ENCODE results near the gene PCDHAC1. TPM values are rescaled to one million over a fixed set of nuclear protein-coding genes. Genes with fewer than 3 reads are reported as not detected.
"Not testable (repeated sequence)": the region's sequence is repeated elsewhere in the genome, so short reads cannot be mapped to it uniquely, and the experiment has no call there.

PCDHAC1 gene
- total RNA-seq, result 0.71 TPM

GRCh38 chr5:140925806-140926442, at the start of gene PCDHAC1:
Gene PCDHAC1, plus strand, starts transcription at chr5:140926299. Its CDS starts 594 bp downstream, at chr5:140926893.
- DNase-seq (ENCODE audit: low spot score), result no peak
- intact Hi-C loops (cut with DNase I), result no loop called here
- peak; percentile 64 for ATAC-seq

DNA sequence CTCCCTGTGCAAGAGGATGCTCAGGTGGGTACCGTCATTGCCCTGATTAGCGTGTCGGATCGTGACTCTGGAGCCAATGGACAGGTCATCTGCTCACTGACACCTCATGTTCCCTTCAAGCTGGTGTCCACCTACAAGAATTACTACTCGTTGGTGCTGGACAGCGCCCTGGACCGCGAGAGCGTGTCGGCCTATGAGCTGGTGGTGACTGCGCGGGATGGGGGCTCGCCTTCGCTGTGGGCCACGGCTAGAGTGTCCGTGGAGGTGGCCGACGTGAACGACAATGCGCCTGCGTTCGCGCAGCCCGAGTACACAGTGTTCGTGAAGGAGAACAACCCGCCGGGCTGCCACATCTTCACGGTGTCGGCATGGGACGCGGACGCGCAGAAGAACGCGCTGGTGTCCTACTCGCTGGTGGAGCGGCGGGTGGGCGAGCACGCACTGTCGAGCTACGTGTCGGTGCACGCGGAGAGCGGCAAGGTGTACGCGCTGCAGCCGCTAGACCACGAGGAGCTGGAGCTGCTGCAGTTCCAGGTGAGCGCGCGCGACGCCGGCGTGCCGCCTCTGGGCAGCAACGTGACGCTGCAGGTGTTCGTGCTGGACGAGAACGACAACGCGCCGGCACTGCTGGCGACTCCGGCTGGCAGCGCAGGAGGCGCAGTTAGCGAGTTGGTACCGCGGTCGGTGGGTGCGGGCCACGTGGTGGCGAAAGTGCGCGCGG, 49.4 kb upstream of the PCDHAC1 start:
- intact Hi-C loops (cut with DNase I); DNase-seq (ENCODE audit: low spot score); ATAC-seq: not testable (repeated sequence)

DNA sequence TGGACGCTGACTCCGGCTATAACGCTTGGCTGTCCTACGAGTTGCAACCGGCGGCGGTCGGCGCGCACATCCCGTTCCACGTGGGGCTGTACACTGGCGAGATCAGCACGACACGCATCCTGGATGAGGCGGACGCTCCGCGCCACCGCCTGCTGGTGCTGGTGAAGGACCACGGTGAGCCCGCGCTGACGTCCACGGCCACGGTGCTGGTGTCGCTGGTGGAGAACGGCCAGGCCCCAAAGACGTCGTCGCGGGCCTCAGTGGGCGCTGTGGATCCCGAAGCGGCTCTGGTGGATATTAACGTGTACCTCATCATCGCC, 48.9 kb upstream of the PCDHAC1 start:
- no peak for ATAC-seq
- DNase-seq (ENCODE audit: low spot score), result no peak
- intact Hi-C loops (cut with DNase I), result no loop called here

GRCh38 chr5:140881889-140882590, 44.1 kb upstream of the PCDHAC1 start, which contains the start of gene PCDHA13:
Gene PCDHA13, plus strand, starts transcription at chr5:140882124. Its CDS starts 145 bp downstream, at chr5:140882269.
- intact Hi-C loops (cut with DNase I), result no loop called here
- DNase-seq (ENCODE audit: low spot score), result no peak
- ATAC-seq, result no peak

GRCh38 chr5:140882591-140882899, 43.6 kb upstream of the PCDHAC1 start:
- no peak for ATAC-seq
- DNase-seq (ENCODE audit: low spot score), result no peak
- intact Hi-C loops (cut with DNase I), result no loop called here

DNA sequence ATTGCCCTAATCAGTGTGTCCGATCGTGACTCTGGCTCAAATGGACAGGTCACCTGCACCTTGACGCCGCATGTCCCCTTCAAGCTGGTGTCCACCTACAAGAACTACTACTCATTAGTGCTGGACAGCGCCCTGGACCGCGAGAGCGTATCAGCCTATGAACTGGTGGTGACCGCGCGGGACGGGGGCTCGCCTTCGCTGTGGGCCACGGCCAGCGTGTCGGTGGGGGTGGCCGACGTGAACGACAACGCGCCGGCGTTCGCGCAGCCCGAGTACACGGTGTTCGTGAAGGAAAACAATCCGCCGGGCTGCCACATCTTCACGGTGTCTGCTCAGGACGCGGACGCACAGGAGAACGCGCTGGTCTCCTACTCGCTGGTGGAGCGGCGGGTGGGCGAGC, 42.7 kb upstream of the PCDHAC1 start:
- intact Hi-C loops (cut with DNase I), result no loop called here
- ATAC-seq (no peak), DNase-seq (ENCODE audit: low spot score) (no peak)

- intact Hi-C loops (cut with DNase I), result no loop called here
- DNase-seq (ENCODE audit: low spot score), result no peak
- ATAC-seq, result no peak
Measured at GRCh38 chr5:140883927-140884697, 42.0 kb upstream of the PCDHAC1 start.

DNA sequence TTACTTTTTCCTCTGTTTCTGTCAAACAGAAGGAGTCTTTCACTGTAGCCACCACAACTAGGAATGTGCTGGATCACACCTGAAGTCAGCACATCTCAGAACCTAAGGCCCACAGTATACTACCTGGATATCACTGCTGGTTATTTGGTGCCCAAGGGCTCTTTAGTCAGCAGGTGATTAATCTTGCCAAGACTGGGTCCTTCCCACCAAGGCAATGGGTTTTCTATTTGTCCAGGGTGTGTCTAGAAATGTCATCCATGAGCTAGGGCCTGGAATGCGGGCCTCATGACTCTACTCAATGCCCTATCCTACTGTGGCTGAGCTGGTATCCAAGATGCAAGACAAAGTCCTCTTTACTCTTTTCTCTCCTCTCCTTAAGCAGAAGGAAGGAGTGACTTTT, 9.8 kb upstream of the PCDHAC1 start:
- intact Hi-C loops (cut with DNase I), result no loop called here
- no peak for ATAC-seq
- no peak for DNase-seq (ENCODE audit: low spot score)

DNA sequence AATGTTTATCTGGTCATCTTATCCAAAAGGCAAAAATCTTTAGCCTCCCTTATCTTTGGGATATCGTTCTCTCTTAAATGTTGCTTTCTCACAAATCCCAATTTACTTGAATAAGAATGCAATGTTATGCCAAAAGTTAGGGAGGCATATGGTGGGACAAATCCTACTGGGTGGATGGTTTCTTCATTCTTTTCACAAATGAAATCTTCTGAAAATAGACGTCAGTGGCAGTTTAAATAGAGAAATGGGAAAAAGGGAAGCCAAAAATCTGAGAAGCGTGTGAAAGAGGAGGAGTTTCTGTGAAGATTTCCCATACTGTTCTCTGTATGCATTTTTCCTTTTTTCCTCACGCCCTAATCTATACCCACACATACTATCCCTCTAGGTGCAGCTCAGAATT, 2.5 kb upstream of the PCDHAC1 start:
- DNase-seq (ENCODE audit: low spot score), result no peak
- intact Hi-C loops (cut with DNase I), result no loop called here
- ATAC-seq, result no peak

- intact Hi-C loops (cut with DNase I), result no loop called here
- ATAC-seq, result peak; percentile 89
- peak; percentile 83 for DNase-seq (ENCODE audit: low spot score)
Measured at GRCh38 chr5:140926443-140927227, 536 bp downstream of the PCDHAC1 start.

GRCh38 chr5:140927228-140927573, 1.1 kb downstream of the PCDHAC1 start:
- ATAC-seq (no peak), DNase-seq (ENCODE audit: low spot score) (no peak)
- intact Hi-C loops (cut with DNase I), result no loop called here

GRCh38 chr5:140934964-140935606, 9.0 kb downstream of the PCDHAC1 start:
- intact Hi-C loops (cut with DNase I), result no loop called here
- no peak for DNase-seq (ENCODE audit: low spot score)
- no peak for ATAC-seq

DNA sequence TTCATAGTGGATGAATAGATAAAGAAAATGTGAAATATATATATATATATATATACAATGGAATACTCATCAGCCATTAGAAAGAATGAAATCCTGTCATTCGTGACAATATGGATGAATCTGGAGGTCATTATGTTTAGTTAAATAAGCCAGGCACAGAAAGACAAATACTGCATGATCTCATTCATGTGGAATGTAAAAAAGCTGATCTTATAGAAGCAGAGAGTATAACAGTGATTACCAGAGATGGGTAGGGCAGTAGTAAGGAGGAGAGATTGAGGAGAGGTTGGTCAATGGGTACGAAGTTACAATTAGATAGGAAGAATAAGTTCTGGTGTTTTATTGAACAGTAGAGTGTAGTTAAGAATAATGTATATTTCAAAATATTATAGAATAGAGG, 20.5 kb downstream of the PCDHAC1 start:
- ATAC-seq (no peak), DNase-seq (ENCODE audit: low spot score) (no peak)
- intact Hi-C loops (cut with DNase I), result no loop called here

GRCh38 chr5:140951636-140952035, 25.5 kb downstream of the PCDHAC1 start:
- DNase-seq (ENCODE audit: low spot score) (no peak), ATAC-seq (no peak)
- intact Hi-C loops (cut with DNase I), result no loop called here

DNA sequence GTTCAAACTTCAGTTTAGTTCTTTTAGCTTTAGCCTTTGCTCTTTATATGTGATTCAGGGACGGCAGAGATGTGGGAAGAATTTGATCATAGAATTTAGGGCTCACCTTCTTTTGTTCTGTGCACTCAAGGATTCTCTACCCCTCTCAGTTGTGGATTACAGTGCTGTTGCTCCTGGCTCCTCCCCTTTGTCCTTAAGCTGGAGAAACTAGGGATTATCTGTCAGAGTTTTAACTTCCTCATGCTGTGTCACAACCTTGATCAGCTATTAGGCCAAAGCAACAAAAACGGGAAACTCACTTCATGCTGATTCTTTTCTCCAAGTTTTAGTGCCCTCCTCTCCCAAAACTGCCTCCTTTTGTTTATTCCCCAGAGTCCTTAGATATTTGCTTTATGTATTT, 27.1 kb downstream of the PCDHAC1 start:
- DNase-seq (ENCODE audit: low spot score), result no peak
- intact Hi-C loops (cut with DNase I), result no loop called here
- ATAC-seq, result no peak

GRCh38 chr5:140962190-140962589, 36.1 kb downstream of the PCDHAC1 start:
- DNase-seq (ENCODE audit: low spot score), result no peak
- no peak for ATAC-seq
- intact Hi-C loops (cut with DNase I), result no loop called here

DNA sequence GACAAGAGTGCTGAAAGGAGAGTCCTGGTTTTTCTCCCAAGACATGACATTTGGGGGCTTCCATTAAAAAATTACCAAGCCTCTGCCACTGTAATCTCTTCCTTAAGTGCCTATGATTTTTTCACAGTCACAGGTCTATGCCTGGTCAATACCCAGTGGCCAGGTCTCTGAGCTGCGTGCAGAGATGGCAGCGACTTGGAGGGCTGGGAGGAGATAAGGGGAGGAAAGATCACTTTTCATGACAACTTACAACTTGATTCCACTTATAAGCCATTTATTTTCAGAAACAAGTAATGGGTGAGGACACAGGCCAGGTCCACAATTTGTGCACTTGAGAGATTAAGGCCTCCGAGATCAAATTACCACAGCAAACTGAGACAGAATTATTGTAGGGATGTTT, 38.3 kb downstream of the PCDHAC1 start:
- intact Hi-C loops (cut with DNase I), result no loop called here
- DNase-seq (ENCODE audit: low spot score) (no peak), ATAC-seq (no peak)

- no peak for DNase-seq (ENCODE audit: low spot score)
- intact Hi-C loops (cut with DNase I), result no loop called here
- peak; percentile 27 for ATAC-seq
Measured at GRCh38 chr5:140965905-140966292, 39.8 kb downstream of the PCDHAC1 start.
